Measurements from ENCODE around the gene USP10.

The USP10 gene

GRCh38 chr16:84751947-84752346 is 52.1 kb downstream of the USP10 start:
- Histone ChIP-seq H3K9me3 (ENCODE audit: control insufficient read depth, low read length) (no peaks in the 10 kb centered on the region), H3K9ac (ENCODE audit: low read length) (no peak overlapping the region), H3K36me3 (ENCODE audit: control insufficient read depth, insufficient read depth, low read length) (no peaks in the 10 kb centered on the region), H3K4me1 (ENCODE audit: control insufficient read depth, insufficient read depth, low read length) (peaks cover 15% of the 10 kb centered on the region), H3K27me3 (ENCODE audit: control insufficient read depth, insufficient read depth, low read length) (no peaks in the 10 kb centered on the region), H3K4me3 (ENCODE audit: low read length) (no peak overlapping the region)

GRCh38 chr16:84752600-84752999 is 52.8 kb downstream of the USP10 start:
- Histone ChIP-seq H3K9ac (ENCODE audit: low read length) (no peak overlapping the region), H3K4me3 (ENCODE audit: low read length) (no peak overlapping the region), H3K9me3 (ENCODE audit: control insufficient read depth, low read length) (no peaks in the 10 kb centered on the region), H3K36me3 (ENCODE audit: control insufficient read depth, insufficient read depth, low read length) (no peaks in the 10 kb centered on the region), H3K27me3 (ENCODE audit: control insufficient read depth, insufficient read depth, low read length) (no peaks in the 10 kb centered on the region), H3K4me1 (ENCODE audit: control insufficient read depth, insufficient read depth, low read length) (peaks cover 15% of the 10 kb centered on the region)

GRCh38 chr16:84753412-84754326 is 53.9 kb downstream of the USP10 start:
- H3K4me1 ChIP-seq (ENCODE audit: control insufficient read depth, insufficient read depth, low read length) = peaks cover 15% of the 10 kb centered on the region
- no peaks in the 10 kb centered on the region for H3K27me3 ChIP-seq (ENCODE audit: control insufficient read depth, insufficient read depth, low read length)
- no peaks in the 10 kb centered on the region for H3K36me3 ChIP-seq (ENCODE audit: control insufficient read depth, insufficient read depth, low read length)
- H3K9me3 ChIP-seq (ENCODE audit: control insufficient read depth, low read length) = no peaks in the 10 kb centered on the region
- H3K9ac ChIP-seq (ENCODE audit: low read length) = no peak overlapping the region
- H3K4me3 ChIP-seq (ENCODE audit: low read length) = no peak overlapping the region

- Histone ChIP-seq H3K9me3 (ENCODE audit: control insufficient read depth, low read length) (no peaks in the 10 kb centered on the region), H3K4me1 (ENCODE audit: control insufficient read depth, insufficient read depth, low read length) (peaks cover 15% of the 10 kb centered on the region), H3K9ac (ENCODE audit: low read length) (no peak overlapping the region), H3K4me3 (ENCODE audit: low read length) (no peak overlapping the region), H3K36me3 (ENCODE audit: control insufficient read depth, insufficient read depth, low read length) (no peaks in the 10 kb centered on the region), H3K27me3 (ENCODE audit: control insufficient read depth, insufficient read depth, low read length) (no peaks in the 10 kb centered on the region)
Measured at GRCh38 chr16:84754353-84754856, 54.6 kb downstream of the USP10 start.

GRCh38 chr16:84754956-84755672 is 55.3 kb downstream of the USP10 start:
- no peaks in the 10 kb centered on the region for H3K36me3 ChIP-seq (ENCODE audit: control insufficient read depth, insufficient read depth, low read length)
- no peak overlapping the region for H3K9ac ChIP-seq (ENCODE audit: low read length)
- H3K4me3 ChIP-seq (ENCODE audit: low read length) = no peak overlapping the region
- H3K9me3 ChIP-seq (ENCODE audit: control insufficient read depth, low read length) = no peaks in the 10 kb centered on the region
- H3K27me3 ChIP-seq (ENCODE audit: control insufficient read depth, insufficient read depth, low read length) = no peaks in the 10 kb centered on the region
- H3K4me1 ChIP-seq (ENCODE audit: control insufficient read depth, insufficient read depth, low read length) = peaks cover 15% of the 10 kb centered on the region

GRCh38 chr16:84756830-84757229 is 57.0 kb downstream of the USP10 start:
- Histone ChIP-seq H3K4me1 (ENCODE audit: control insufficient read depth, insufficient read depth, low read length) (peaks cover 6% of the 10 kb centered on the region), H3K9me3 (ENCODE audit: control insufficient read depth, low read length) (no peaks in the 10 kb centered on the region), H3K36me3 (ENCODE audit: control insufficient read depth, insufficient read depth, low read length) (no peaks in the 10 kb centered on the region), H3K27me3 (ENCODE audit: control insufficient read depth, insufficient read depth, low read length) (no peaks in the 10 kb centered on the region), H3K4me3 (ENCODE audit: low read length) (no peak overlapping the region), H3K9ac (ENCODE audit: low read length) (no peak overlapping the region)

- peaks cover 6% of the 10 kb centered on the region for H3K4me1 ChIP-seq (ENCODE audit: control insufficient read depth, insufficient read depth, low read length)
- H3K27me3 ChIP-seq (ENCODE audit: control insufficient read depth, insufficient read depth, low read length) = no peaks in the 10 kb centered on the region
- H3K36me3 ChIP-seq (ENCODE audit: control insufficient read depth, insufficient read depth, low read length) = peaks cover 3% of the 10 kb centered on the region
Measured at GRCh38 chr16:84758627-84759026, 58.8 kb downstream of the USP10 start.

GRCh38 chr16:84759061-84759460 is 59.3 kb downstream of the USP10 start:
- Histone ChIP-seq H3K27me3 (ENCODE audit: control insufficient read depth, insufficient read depth, low read length) (no peaks in the 10 kb centered on the region), H3K4me1 (ENCODE audit: control insufficient read depth, insufficient read depth, low read length) (peaks cover 6% of the 10 kb centered on the region), H3K4me3 (ENCODE audit: low read length) (no peak overlapping the region), H3K9me3 (ENCODE audit: control insufficient read depth, low read length) (no peaks in the 10 kb centered on the region), H3K9ac (ENCODE audit: low read length) (no peak overlapping the region), H3K36me3 (ENCODE audit: control insufficient read depth, insufficient read depth, low read length) (peaks cover 5% of the 10 kb centered on the region)

More at GRCh38 chr16:84758627-84759026, 58.8 kb downstream of the USP10 start:
- Histone ChIP-seq H3K9ac (ENCODE audit: low read length) (no peak overlapping the region), H3K9me3 (ENCODE audit: control insufficient read depth, low read length) (no peaks in the 10 kb centered on the region), H3K4me3 (ENCODE audit: low read length) (no peak overlapping the region)

GRCh38 chr16:84759906-84760305 is 60.1 kb downstream of the USP10 start:
- H3K9me3 ChIP-seq (ENCODE audit: control insufficient read depth, low read length) = no peaks in the 10 kb centered on the region
- H3K9ac ChIP-seq (ENCODE audit: low read length) = no peak overlapping the region
- no peak overlapping the region for H3K4me3 ChIP-seq (ENCODE audit: low read length)
- peaks cover under 1% of the 10 kb centered on the region for H3K4me1 ChIP-seq (ENCODE audit: control insufficient read depth, insufficient read depth, low read length)
- peaks cover 5% of the 10 kb centered on the region for H3K36me3 ChIP-seq (ENCODE audit: control insufficient read depth, insufficient read depth, low read length)
- no peaks in the 10 kb centered on the region for H3K27me3 ChIP-seq (ENCODE audit: control insufficient read depth, insufficient read depth, low read length)

GRCh38 chr16:84761448-84762368 is 61.9 kb downstream of the USP10 start:
- Histone ChIP-seq H3K9me3 (ENCODE audit: control insufficient read depth, low read length) (no peaks in the 10 kb centered on the region), H3K36me3 (ENCODE audit: control insufficient read depth, insufficient read depth, low read length) (peaks cover 5% of the 10 kb centered on the region), H3K9ac (ENCODE audit: low read length) (no peak overlapping the region), H3K4me1 (ENCODE audit: control insufficient read depth, insufficient read depth, low read length) (no peaks in the 10 kb centered on the region), H3K27me3 (ENCODE audit: control insufficient read depth, insufficient read depth, low read length) (no peaks in the 10 kb centered on the region), H3K4me3 (ENCODE audit: low read length) (no peak overlapping the region)

- H3K27me3 ChIP-seq (ENCODE audit: control insufficient read depth, insufficient read depth, low read length) = no peaks in the 10 kb centered on the region
- no peaks in the 10 kb centered on the region for H3K4me1 ChIP-seq (ENCODE audit: control insufficient read depth, insufficient read depth, low read length)
- peaks cover 5% of the 10 kb centered on the region for H3K36me3 ChIP-seq (ENCODE audit: control insufficient read depth, insufficient read depth, low read length)
- no peak overlapping the region for H3K4me3 ChIP-seq (ENCODE audit: low read length)
- no peaks in the 10 kb centered on the region for H3K9me3 ChIP-seq (ENCODE audit: control insufficient read depth, low read length)
- no peak overlapping the region for H3K9ac ChIP-seq (ENCODE audit: low read length)
Measured at GRCh38 chr16:84763164-84763563, 63.4 kb downstream of the USP10 start.

Data from mucosa of stomach (tissue), 1 donor.